Ovary (tissue), 3 donors: ENCODE measurements around the gene FBXO45.
"Not testable (repeated sequence)": the region's sequence is repeated elsewhere in the genome, so short reads cannot be mapped to it uniquely, and the experiment has no call there.

Experiments used
- CTCF ChIP-seq, 3 donors: fragments of 450-650 bp in 2 of 3; fragments of 200-600 bp in 1 of 3; IDR thresholded peaks; one replicate each; pipeline versions ENCODE4 v1.5.1 to v1.8.0; 2016 to 2022; ENCODE audit warnings: antibody characterized with exemption in 3 of 3, mild to moderate bottlenecking in 1 of 3
- EP300 ChIP-seq: sonication (generic); formaldehyde crosslinking; IDR thresholded peaks from one replicate; pipeline ENCODE4 v1.6.1; 2017; ENCODE audit warnings: antibody characterized with exemption
- POLR2A ChIP-seq: fragments of 450-650 bp; IDR thresholded peaks from one replicate; pipeline ENCODE4 v1.6.1; 2017; ENCODE audit warnings: antibody characterized with exemption, mild to moderate bottlenecking, moderate library complexity
- donor health status: DM: no; HTN: no; CAD: no.

DNA sequence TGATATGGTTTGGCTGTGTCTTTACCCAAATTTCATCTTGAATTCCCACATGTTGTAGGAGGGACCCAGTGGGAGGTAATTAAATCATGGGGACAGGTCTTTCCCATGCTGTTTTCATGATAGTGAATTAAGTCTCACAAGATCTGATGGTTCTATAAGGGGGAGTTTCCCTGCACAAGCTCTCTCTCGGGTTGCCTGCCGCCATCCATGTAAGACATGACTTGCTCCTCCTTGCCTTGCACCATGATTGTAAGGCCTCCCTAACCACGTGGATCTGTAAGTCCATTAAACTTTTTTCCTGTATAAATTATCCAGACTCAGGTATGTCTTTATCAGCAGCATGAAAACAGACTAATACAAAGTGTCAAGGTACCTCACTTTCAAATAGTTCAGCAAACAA lies 18.3 kb upstream of the FBXO45 start:
- not testable (repeated sequence) for TF ChIP-seq CTCF (IDR thresholded peaks at IDR 0.05); POLR2A; EP300
